IPS-18c (cell line): ENCODE measurements around the gene SERBP1.
"Not testable (repeated sequence)": the region's sequence is repeated elsewhere in the genome, so short reads cannot be mapped to it uniquely, and the experiment has no call there.

Source experiments
- H3K4me3 ChIP-seq: 2 replicates; pipeline ENCODE4 v1.7.0; 2013; ENCODE audit warnings: low read depth, mild to moderate bottlenecking, low read length, moderate library complexity; ENCODE audit not compliant: insufficient read depth
- H3K9me3 ChIP-seq: one replicate; pipeline ENCODE4 v1.6.1; 2013; ENCODE audit warnings: mild to moderate bottlenecking, low read length, moderate library complexity; ENCODE audit not compliant: control insufficient read depth, insufficient read depth

SERBP1 gene

GRCh38 chr1:67451356-67451755 is 21.2 kb upstream of the SERBP1 start:
- Histone ChIP-seq H3K4me3 (no peak overlapping the region), H3K9me3 (no peaks in the 10 kb centered on the region)

GRCh38 chr1:67446893-67447292 is 16.7 kb upstream of the SERBP1 start:
- Histone ChIP-seq H3K4me3 (no peak overlapping the region), H3K9me3 (no peaks in the 10 kb centered on the region)

DNA sequence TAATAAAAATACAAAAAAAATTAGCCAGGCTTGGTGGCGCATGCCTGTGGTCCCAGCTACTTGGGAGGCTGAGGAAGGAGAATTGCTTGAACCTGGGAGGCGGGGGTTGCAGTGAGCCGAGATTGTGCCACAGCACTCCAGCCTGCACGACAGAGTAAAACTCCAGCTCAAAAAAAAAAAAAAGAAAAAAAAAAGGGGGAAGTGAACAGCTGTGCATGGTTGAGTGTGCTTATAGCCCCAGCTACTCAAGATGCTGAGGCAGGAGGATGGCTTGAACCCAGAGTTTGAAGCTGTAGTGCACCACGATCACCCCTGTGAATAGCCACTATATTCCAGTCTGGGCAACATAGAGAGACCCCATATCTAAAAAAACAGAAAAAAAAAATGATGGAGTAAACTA is 15.8 kb upstream of the SERBP1 start:
- H3K4me3 ChIP-seq, H3K9me3 ChIP-seq: not testable (repeated sequence)

- Histone ChIP-seq H3K4me3 (no peak overlapping the region), H3K9me3 (no peaks in the 10 kb centered on the region)
These were observed 11.6 kb upstream of the SERBP1 start for GRCh38 chr1:67441739-67442281.

- H3K4me3 ChIP-seq = no peak overlapping the region
- H3K9me3 ChIP-seq = no peaks in the 10 kb centered on the region
These were observed 11.0 kb upstream of the SERBP1 start for GRCh38 chr1:67441183-67441582.

- Histone ChIP-seq H3K9me3 (no peaks in the 10 kb centered on the region), H3K4me3 (no peak overlapping the region)
These were observed 10.1 kb upstream of the SERBP1 start for GRCh38 chr1:67440339-67440738.

GRCh38 chr1:67439277-67440029 is 9.3 kb upstream of the SERBP1 start:
- H3K9me3 ChIP-seq = no peaks in the 10 kb centered on the region
- H3K4me3 ChIP-seq = no peak overlapping the region

DNA sequence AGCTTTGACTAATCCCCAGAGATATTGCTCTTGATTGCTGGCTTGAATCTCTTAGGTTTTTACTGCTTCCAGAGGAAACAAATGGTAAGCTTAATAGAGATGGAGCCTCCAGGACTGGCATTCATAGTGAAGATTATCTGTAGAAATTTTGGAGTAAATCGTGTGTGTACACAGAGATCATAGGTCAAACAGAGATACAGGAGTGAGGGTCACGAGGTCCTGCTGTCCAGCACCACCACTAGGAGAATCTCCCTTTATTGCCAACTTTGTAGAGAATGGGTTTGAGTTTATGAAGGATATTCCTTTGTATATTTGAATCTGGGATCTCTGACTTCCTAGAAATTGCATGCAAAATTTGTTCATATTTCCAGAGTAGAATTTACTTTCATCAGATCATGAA is 7.8 kb upstream of the SERBP1 start:
- H3K4me3 ChIP-seq = no peak overlapping the region

DNA sequence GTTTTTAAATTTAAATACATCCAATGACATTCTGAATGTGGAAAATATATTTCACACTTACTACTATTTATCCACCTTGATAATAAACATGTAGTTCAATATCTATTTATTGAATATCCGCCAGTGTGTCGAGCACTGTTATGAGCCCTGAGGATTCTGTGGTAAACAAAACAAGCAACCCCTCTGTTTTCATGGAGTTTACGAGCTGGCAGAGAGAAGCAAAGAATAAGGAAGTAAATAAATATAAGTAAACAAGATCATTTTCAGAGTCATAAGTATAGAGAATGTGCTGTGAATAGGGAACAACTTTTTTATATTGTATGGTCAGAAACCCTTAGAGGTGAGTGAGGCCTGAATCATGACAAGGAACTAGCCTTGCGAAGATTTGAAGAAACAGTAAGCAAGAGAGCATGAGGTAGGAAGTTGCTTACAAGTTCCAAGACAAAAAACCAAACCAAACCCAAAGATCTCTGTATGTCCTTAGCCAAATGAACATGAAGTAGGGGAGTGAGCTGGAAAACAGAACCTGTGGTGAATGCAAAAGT is 6.4 kb upstream of the SERBP1 start:
- H3K9me3 ChIP-seq = no peaks in the 10 kb centered on the region
- H3K4me3 ChIP-seq = no peak overlapping the region

More for the DNA sequence above, 7.8 kb upstream of the SERBP1 start:
- H3K9me3 ChIP-seq = no peaks in the 10 kb centered on the region

GRCh38 chr1:67434491-67434890 is 4.3 kb upstream of the SERBP1 start:
- H3K9me3 ChIP-seq = no peaks in the 10 kb centered on the region
- H3K4me3 ChIP-seq = no peak overlapping the region

GRCh38 chr1:67433837-67434236 is 3.6 kb upstream of the SERBP1 start:
- no peak overlapping the region for H3K4me3 ChIP-seq
- H3K9me3 ChIP-seq = no peaks in the 10 kb centered on the region

DNA sequence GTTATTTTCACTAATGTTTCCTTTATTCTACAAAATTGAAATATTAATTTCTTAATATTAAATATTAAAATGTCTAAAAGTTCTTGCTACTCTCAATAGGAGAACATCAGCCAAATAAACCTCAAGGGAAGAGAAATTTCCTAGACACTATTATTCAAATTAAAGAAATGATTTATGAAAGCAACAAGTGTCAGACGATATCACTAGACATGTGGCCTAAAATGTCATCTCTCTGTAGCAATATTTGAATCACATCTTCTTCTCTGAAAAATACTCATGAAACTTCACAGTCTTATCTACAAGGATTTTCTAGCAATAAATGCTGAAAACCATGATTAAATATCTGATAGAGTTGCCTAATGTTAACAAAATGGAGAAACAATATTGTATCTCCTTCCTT is 2.5 kb upstream of the SERBP1 start:
- Histone ChIP-seq H3K4me3 (no peak overlapping the region), H3K9me3 (no peaks in the 10 kb centered on the region)

DNA sequence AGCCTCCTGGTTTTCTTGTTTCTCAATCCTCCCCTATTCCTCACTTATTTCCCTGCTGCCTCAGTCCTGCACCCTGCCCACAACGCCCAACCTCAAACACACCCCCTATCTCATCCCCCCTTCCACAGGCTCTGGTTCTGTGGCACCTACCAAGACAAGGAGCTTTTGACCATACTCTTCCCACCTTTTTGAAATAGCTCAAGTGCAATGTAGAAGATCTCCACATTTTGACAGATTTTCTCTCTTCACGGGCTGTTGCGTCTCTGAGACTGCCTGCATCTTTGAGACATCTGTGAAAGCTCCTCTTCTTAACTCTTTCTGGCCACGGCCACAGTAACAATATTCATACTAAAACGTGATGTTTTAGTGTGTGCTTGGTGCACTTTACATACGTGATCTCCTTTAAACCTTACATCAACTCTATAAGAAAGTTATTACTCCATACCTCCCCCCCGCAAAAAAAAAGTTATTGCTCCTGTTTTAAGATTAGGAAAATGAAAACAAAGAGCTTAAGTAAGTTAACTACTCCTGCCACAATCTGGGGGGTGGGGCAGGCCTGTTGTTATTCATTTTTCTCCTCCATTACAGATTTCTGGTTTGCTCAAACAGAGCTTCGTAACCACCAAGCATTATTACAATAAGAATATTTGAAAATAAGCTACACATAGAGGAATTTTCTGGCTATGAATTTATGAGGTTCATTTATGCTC is 1.8 kb upstream of the SERBP1 start:
- no peak overlapping the region for H3K4me3 ChIP-seq

DNA sequence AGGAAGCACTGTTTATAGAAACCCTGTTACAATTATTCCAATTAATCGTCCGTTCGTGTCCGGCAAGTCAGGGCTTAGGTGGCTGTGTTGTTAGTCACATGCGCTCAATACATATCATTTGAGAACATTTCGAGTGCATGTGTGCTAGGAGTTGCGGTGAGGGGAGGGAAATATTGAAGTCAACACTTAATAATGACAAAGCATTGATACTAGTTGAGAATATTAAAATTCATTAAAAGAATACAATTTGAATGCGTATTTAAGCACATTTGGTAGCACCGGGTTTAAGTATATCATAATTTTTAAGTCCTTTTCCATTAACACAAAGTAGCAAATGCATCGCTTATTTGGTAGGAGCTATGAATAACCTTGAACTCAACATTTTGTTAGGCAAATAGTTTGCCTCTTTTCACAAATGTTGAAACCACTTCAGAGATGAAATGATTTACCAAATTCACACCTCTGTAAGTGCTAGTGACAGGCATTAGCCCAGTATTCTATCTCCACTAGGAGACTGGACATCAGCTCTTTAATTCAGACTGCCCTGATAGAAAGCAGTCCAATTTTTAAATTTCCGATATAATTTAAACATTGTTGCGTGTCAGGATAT is 1.1 kb upstream of the SERBP1 start:
- Histone ChIP-seq H3K9me3 (no peaks in the 10 kb centered on the region), H3K4me3 (peak overlapping the region; percentile 87)

More for the DNA sequence above, 1.8 kb upstream of the SERBP1 start:
- no peaks in the 10 kb centered on the region for H3K9me3 ChIP-seq

DNA sequence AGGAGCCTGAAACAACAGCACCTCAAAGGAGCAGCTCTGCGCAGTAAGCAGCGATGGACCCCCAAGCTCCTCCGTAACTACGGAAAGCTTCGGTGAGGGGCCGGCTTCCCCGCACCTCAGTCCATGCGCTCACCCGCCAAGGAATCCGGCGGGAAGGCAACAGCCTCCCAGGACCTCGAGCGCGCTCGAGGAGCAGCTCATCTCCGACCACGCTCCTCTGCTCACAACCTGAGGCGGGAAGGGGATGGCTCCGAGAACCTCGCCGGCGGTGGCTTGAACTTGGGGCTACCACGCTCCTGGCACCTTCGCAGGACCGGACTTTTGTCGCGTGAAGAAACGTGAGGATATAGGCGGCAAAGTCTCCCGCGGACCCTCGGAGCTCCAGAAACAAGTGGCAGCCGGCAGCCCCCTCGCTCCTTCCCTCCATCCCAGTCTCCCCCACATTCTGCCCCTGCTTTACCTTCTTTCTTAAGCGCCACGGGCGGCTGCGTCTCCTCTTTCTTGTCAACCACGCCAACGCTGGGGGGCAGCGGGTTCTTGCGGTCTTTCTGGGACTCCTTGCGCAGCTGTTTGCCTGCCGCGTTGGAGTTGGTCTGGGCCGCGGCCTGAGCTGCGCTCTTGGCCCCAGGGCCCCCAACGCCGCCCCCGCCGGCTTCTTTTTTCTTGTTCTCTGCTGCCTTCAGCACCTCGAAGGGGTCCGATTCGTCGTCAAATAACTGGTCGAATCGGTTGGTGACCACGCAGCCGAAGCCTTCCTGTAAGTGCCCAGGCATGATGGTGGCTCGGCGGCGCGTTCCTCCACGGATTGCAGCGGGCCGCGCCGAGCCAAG is 459 bp downstream of the SERBP1 start:
- H3K9me3 ChIP-seq = no peaks in the 10 kb centered on the region
- H3K4me3 ChIP-seq = peak overlapping the region; percentile 87

DNA sequence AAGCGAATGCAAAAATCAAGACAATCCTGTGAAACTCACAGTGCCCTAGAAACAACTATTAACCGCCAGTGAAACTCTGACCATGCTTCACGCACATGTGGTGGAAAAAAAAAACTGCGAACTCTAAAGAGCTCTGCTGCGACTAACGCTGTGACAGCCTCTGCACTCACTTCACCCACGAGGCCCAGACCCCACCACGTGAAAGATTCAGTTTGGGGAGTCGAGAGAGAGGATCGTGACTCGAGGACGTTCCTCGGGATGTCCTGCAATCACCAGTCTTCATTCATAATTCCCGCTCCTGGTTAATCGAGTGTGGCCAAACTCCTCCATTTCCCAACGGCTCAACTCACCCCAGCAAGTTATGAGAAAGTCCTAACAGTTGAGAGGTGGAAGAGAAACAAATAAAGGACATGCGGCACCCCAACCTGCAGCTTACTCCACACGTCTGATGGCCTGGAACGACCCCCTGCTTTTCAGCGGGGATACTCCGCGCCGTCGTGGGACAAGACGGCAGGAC is 1.1 kb downstream of the SERBP1 start:
- no peaks in the 10 kb centered on the region for H3K9me3 ChIP-seq

GRCh38 chr1:67427947-67428346 is 2.3 kb downstream of the SERBP1 start:
- Histone ChIP-seq H3K9me3 (no peaks in the 10 kb centered on the region), H3K4me3 (peak overlapping the region; percentile 87)

More for the DNA sequence above, 1.1 kb downstream of the SERBP1 start:
- H3K4me3 ChIP-seq = peak overlapping the region; percentile 87
